K562 (cell line): Measurements from ENCODE around the gene SOCS3. TPM values are rescaled to one million over a fixed set of nuclear protein-coding genes. Genes with fewer than 3 reads are reported as not detected.
A peak's percentile ranks its signal among the peaks of the same experiment; 100 is the strongest.

ENCODE experiments used
- BRCA1 ChIP-seq, 2 experiments: fragments of 450-650 bp in 1 of 2; sonication (generic) in 1 of 2; formaldehyde crosslinking in 1 of 2; IDR thresholded peaks; 2 replicates each; pipeline versions ENCODE4 v1.5.0 to v1.6.1; 2017 to 2020; ENCODE audit warnings: mild to moderate bottlenecking in 1 of 2, missing genetic modification reagents in 1 of 2
- E2F4 ChIP-seq: sonication (generic); formaldehyde crosslinking; IDR thresholded peaks from 2 replicates; pipeline ENCODE4 v1.8.0; 2022; ENCODE audit warnings: mild to moderate bottlenecking, low read depth, missing genetic modification reagents
- ETV1 ChIP-seq: fragments of 450-650 bp; conservative IDR thresholded peaks from 2 replicates; pipeline ENCODE4 v1.6.1; 2016; ENCODE audit warnings: missing genetic modification characterization, control low read depth, low read depth, missing compliant biosample characterization
- KDM1A ChIP-seq, 2 experiments: fragments of 450-650 bp; IDR thresholded peaks; 2 replicates each; pipeline ENCODE4 v1.6.1; 2016; ENCODE audit warnings: mild to moderate bottlenecking in 2 of 2
- MAZ ChIP-seq, 2 experiments: fragments of 450-650 bp in 1 of 2; sonication (generic) in 1 of 2; formaldehyde crosslinking; IDR thresholded peaks in 1 of 2; conservative IDR thresholded peaks in 1 of 2; 2 replicates each; pipeline versions ENCODE4 v1.4.0 to v1.5.0; 2020; ENCODE audit warnings: mild to moderate bottlenecking in 1 of 2, missing genetic modification reagents in 1 of 2
- MITF ChIP-seq: IDR thresholded peaks from 2 replicates; pipeline ENCODE4 v1.6.1; 2014; ENCODE audit warnings: antibody characterized with exemption
- MYC ChIP-seq, 2 experiments: fragments of 250-450 bp in 1 of 2; sonication (Bioruptor Pico) in 1 of 2; IDR thresholded peaks; 2 replicates each; pipeline versions ENCODE4 v1.5.1 to v1.6.1; 2012 to 2021; ENCODE audit warnings: low read depth in 2 of 2, borderline replicate concordance in 1 of 2, improper control_type of control experiment in 1 of 2, low read length in 1 of 2, mild to moderate bottlenecking in 1 of 2, moderate library complexity in 1 of 2
- NRF1 ChIP-seq, 2 experiments: fragments of 450-650 bp; IDR thresholded peaks in 1 of 2; conservative IDR thresholded peaks in 1 of 2; 2 replicates each; pipeline ENCODE4 v1.6.1; 2014; ENCODE audit warnings: mild to moderate bottlenecking in 2 of 2
- TCF7 ChIP-seq: sonication (generic); IDR thresholded peaks from 2 replicates; pipeline ENCODE4 v1.6.1; 2016; ENCODE audit warnings: antibody characterized with exemption, borderline replicate concordance
- ZBTB43 ChIP-seq: sonication (generic); formaldehyde crosslinking; IDR thresholded peaks from 2 replicates; pipeline ENCODE4 v1.8.0; 2023; ENCODE audit warnings: mild to moderate bottlenecking, missing genetic modification reagents
- ZKSCAN8 ChIP-seq: fragments of 200-800 bp; sonication (Bioruptor generic); IDR thresholded peaks from 2 replicates; pipeline ENCODE4 v1.6.1; 2016; ENCODE audit warnings: missing genetic modification characterization, missing compliant biosample characterization
- polyA plus RNA-seq, 8 experiments: library from polyadenylated mRNA; depleted of rRNA in 4 of 8; stranded (reverse) in 5 of 8; unstranded in 3 of 8; fragments of >200 nt; fragmentation: Nextera tagmentation in 2 of 8; fragmentation: Illumina TruSeq in 1 of 8; extraction: Ambion mirVana in 2 of 8; extraction: Trizol in 1 of 8; gene quantifications; 2 replicates each; pipeline versions ENCODE4 v1.2.1 to v1.2.3, GENCODE V29; 2011 to 2014; ENCODE audit warnings: inconsistent platforms in 1 of 8, missing spikeins in 1 of 8
- total RNA-seq, 7 experiments: library from RNA; depleted of rRNA in 6 of 7; stranded (reverse); fragments of >200 nt in 6 of 7; fragmentation: Illumina TruSeq in 2 of 7; extraction: Trizol in 2 of 7; gene quantifications; 2 replicates each; pipeline versions ENCODE4 v1.2.1 to v1.2.3, GENCODE V29; 2011 to 2021; ENCODE audit warnings: low replicate concordance in 1 of 7

The SOCS3 gene
- total and polyA plus RNA-seq, 9 of the 15 experiments (the other 6 are each of a cell fraction or from before 2014, with no cell fraction given), result 0.56 to 38.9 (median 13.7) TPM

DNA sequence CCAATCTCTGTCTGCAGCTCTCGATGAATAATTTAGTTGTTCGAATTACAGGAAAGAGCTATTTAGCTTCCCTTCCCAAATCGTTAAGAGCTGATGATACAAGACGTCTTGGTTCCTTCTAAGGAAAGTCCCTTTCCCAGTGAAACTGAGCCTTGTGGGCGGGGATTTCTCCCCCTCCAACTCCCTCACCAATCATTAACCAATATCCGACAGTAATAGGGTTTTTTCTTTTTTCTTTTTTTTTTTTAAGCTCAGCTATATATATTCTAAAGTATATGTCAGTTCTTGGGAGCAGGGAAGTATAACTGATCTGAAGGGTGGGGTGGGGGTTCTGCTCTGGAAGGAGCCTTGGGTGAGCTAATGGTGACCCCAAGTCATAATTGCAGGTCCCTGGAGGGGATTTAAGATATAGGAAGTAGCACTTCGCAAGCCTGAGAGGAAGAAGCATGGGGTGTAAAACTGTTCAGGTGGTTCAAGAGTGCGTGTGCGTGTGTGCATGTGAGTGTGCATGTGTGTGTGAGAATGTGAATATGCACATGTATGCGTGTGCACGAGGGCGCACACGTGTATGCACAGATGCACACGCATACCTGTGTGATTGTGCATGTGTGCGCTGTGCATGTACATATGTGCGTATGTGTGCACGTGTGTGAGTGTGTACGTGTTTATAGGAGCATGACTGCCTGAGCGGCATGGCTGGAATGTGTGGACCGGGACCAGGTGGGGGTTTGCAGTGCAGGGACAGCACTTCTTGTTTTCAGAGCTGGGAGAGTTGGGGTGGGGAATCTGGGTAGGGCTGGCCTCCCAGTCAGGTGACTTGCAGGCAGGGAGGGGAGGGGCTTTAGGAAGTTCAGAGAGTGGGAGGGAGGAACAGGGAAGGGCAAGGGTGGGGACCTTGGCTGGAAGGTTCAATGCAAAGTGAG is 42.7 kb downstream of the SOCS3 start (continued):
- TF ChIP-seq MYC (IDR thresholded peaks at IDR 0.05; ENCODE audit: low read depth, low read length), result peak; percentile 9; the same call in 1 of the 2 replicates
- no peak for TF ChIP-seq MYC (CRISPR knock-in tag; IDR thresholded peaks at IDR 0.05; ENCODE audit: borderline replicate concordance, low read depth)
- peak in 1 of 2 experiments; percentile 23; a peak in 1 of 4 replicates for TF ChIP-seq NRF1 (conservative IDR thresholded peaks at IDR 0.05 in 1 of 2, IDR thresholded peaks at IDR 0.05 in 1 of 2)
- TF ChIP-seq BRCA1 (IDR thresholded peaks at IDR 0.05), result no peak
- no peak for TF ChIP-seq BRCA1 (CRISPR knock-in tag; IDR thresholded peaks at IDR 0.05)
- 0 out of 2 replicates have a peak, but pooled peaks have one; percentile 50 for TF ChIP-seq MITF
- no peak for TF ChIP-seq ZKSCAN8
- 0 out of 2 replicates have a peak, but pooled peaks have one; percentile 11 for TF ChIP-seq ETV1 (tag)
- no peak for TF ChIP-seq TCF7
- TF ChIP-seq E2F4, result 0 out of 2 replicates have a peak, but pooled peaks have one; percentile 58
- TF ChIP-seq ZBTB43 (CRISPR knock-in tag), result peak; percentile 91
- peak in 1 of 2 experiments; percentile 57; a peak in 1 of 4 replicates for TF ChIP-seq MAZ (CRISPR knock-in tag; conservative IDR thresholded peaks at IDR 0.05 in 1 of 2, IDR thresholded peaks at IDR 0.05 in 1 of 2)
- peak in 1 of 2 experiments; percentile 93; a peak in 1 of 4 replicates for TF ChIP-seq KDM1A (IDR thresholded peaks at IDR 0.05)
